Pancreas (tissue), 10 donors: Measurements from ENCODE around the gene UBE2G2. TPM values are rescaled to one million over a fixed set of nuclear protein-coding genes. Genes with fewer than 3 reads are reported as not detected.

ENCODE experiments used
- ATAC-seq, 4 donors: fragments of 200-7000 bp; cut with Tn5 transposase; one replicate each; pipeline versions ENCODE4 v1.8.0 to v1.9.1; 2020; ENCODE audit warnings: mild to moderate bottlenecking in 4 of 4, moderate library complexity in 4 of 4
- DNase-seq, 6 donors: peaks; one replicate each; pipeline ENCODE4 v3.0.0-alpha.2; 2020
- FAIRE-seq: peaks from 2 replicates; lab custom pipeline; 2012; peaks lifted over from hg19 to GRCh38; lab: Jason Lieb, UNC
- H3K27ac ChIP-seq, 4 donors: fragments of 200-600 bp; sonication (generic); 1 replicate in 3 of 4; 2 replicates in 1 of 4; pipeline versions ENCODE4 v1.5.0 to v1.8.0; 2020
- H3K27me3 ChIP-seq, 4 donors: fragments of 200-600 bp; one replicate each; pipeline ENCODE4 v1.8.0; 2021
- H3K36me3 ChIP-seq, 3 donors: fragments of 200-600 bp; sonication (generic) in 1 of 3; one replicate each; pipeline versions ENCODE4 v1.5.0 to v1.8.0; 2020 to 2021
- H3K4me1 ChIP-seq, 3 donors: fragments of 200-600 bp; one replicate each; pipeline ENCODE4 v1.8.0; 2021
- H3K4me3 ChIP-seq, 4 donors: fragments of 200-600 bp; sonication (generic) in 2 of 4; one replicate each; pipeline versions ENCODE4 v1.5.0 to v1.8.0; 2020 to 2021
- H3K9me3 ChIP-seq, 4 donors: fragments of 200-600 bp; one replicate each; pipeline ENCODE4 v1.8.0; 2021
- CTCF ChIP-seq, 4 donors: fragments of 200-600 bp; sonication (generic) in 3 of 4; IDR thresholded peaks; one replicate each; pipeline versions ENCODE4 v1.5.0 to v1.8.0; 2021; ENCODE audit warnings: antibody characterized with exemption in 4 of 4
- WGBS, 2 donors: extraction: QIAGEN DNeasy Blood & Tissue Kit; methylation state at CpG; one replicate each; pipeline ENCODE4 v1.1.7; 2013; 5-methylcytosine and 5-hydroxymethylcytosine counted together
- intact Hi-C, 3 donors: fragments of 100-400 bp; cut with DNase I; formaldehyde crosslinking; loops; one replicate each; pipeline versions ENCODE4 v1.11.1 to v1.14.2; 2022
- polyA plus RNA-seq, 2 donors: library from polyadenylated mRNA; stranded (reverse); fragments of 200-250 nt; gene quantifications; one replicate each; pipeline ENCODE4 v1.2.3, GENCODE V29; 2013
- total RNA-seq, 6 donors: library from RNA; stranded (reverse); fragmentation: NEBNext Ultra II Directional in 4 of 6; extraction: Animal tissue kit (Norgen Biotek cat#: 25700) in 4 of 6; gene quantifications; one replicate each; pipeline versions ENCODE4 v1.2.1 to v1.2.4, GENCODE V29; 2021 to 2023
- donor health status: healthy with polysubstance abuse.
- donor health status: DM: no; HTN: no; CAD: no; lungs with moderate emphysema.
- donor health status: DM: no; HTN: no; CAD: no.
- donor health status: control.
- donor health status: control.
- donor health status: Bipolar disorder and iron deficiency.
- donor health status: DM: yes; HTN: yes; CAD: no.
- donor health status: DM: no; HTN: no; CAD: no.
- donor health status: DM: no; HTN: no; CAD: no.
- donor health status: DM: yes; HTN: yes; CAD: no.

The UBE2G2 gene
- total and polyA plus RNA-seq, 8 donors: 30.5 to 53.2 (median 42.2) TPM

GRCh38 chr21:44734841-44735240 is 66.8 kb downstream of the UBE2G2 start:
- no peaks in the 10 kb centered on the region for H3K4me1 ChIP-seq
- H3K4me3 ChIP-seq: no peak overlapping the region
- no peaks in the 10 kb centered on the region for H3K27me3 ChIP-seq
- DNase-seq (no peak), ATAC-seq (no peak), FAIRE-seq (no peak)
- H3K36me3 ChIP-seq: no peaks in the 10 kb centered on the region
- no peak overlapping the region for H3K27ac ChIP-seq
- intact Hi-C loops: no loop called here
- 82 to 90% methylated on average over 17 of the region's 17 CpGs for WGBS, 2 donors
- no peaks in the 10 kb centered on the region for H3K9me3 ChIP-seq
- no peak for TF ChIP-seq CTCF (IDR thresholded peaks at IDR 0.05)

- intact Hi-C loops: no loop called here
- no peak overlapping the region for H3K4me3 ChIP-seq
- no peak for ATAC-seq
- no peak for FAIRE-seq
- no peaks in the 10 kb centered on the region for H3K27me3 ChIP-seq
- H3K27ac ChIP-seq: no peak overlapping the region
- no peaks in the 10 kb centered on the region for H3K9me3 ChIP-seq
- no peak for TF ChIP-seq CTCF (IDR thresholded peaks at IDR 0.05)
- no peaks in the 10 kb centered on the region for H3K36me3 ChIP-seq
- no peak for DNase-seq
- 78 to 82% methylated on average over 21 of the region's 21 CpGs for WGBS, 2 donors
- H3K4me1 ChIP-seq: no peaks in the 10 kb centered on the region
Observed at GRCh38 chr21:44734026-44734745, 67.4 kb downstream of the UBE2G2 start.

GRCh38 chr21:44732956-44733355 is 68.7 kb downstream of the UBE2G2 start:
- DNase-seq (no peak), ATAC-seq (no peak), FAIRE-seq (no peak)
- Histone ChIP-seq H3K27me3 (no peaks in the 10 kb centered on the region), H3K4me1 (no peaks in the 10 kb centered on the region), H3K9me3 (no peaks in the 10 kb centered on the region), H3K27ac (no peak overlapping the region), H3K4me3 (no peak overlapping the region), H3K36me3 (no peaks in the 10 kb centered on the region)
- intact Hi-C loops: no loop called here
- 72 to 76% methylated on average over 11 of the region's 11 CpGs for WGBS, 2 donors
- no peak for TF ChIP-seq CTCF (IDR thresholded peaks at IDR 0.05)

GRCh38 chr21:44732263-44732662 is 69.4 kb downstream of the UBE2G2 start:
- Histone ChIP-seq H3K4me3 (no peak overlapping the region), H3K36me3 (no peaks in the 10 kb centered on the region), H3K27me3 (no peaks in the 10 kb centered on the region), H3K4me1 (no peaks in the 10 kb centered on the region), H3K9me3 (no peaks in the 10 kb centered on the region), H3K27ac (no peak overlapping the region)
- intact Hi-C loops: no loop called here
- 81 to 88% methylated on average over 10 of the region's 10 CpGs for WGBS, 2 donors
- DNase-seq: no peak
- no peak for FAIRE-seq
- no peak for ATAC-seq
- no peak for TF ChIP-seq CTCF (IDR thresholded peaks at IDR 0.05)

- Histone ChIP-seq H3K4me1 (no peaks in the 10 kb centered on the region), H3K4me3 (no peak overlapping the region), H3K9me3 (no peaks in the 10 kb centered on the region), H3K27ac (no peak overlapping the region), H3K27me3 (no peaks in the 10 kb centered on the region), H3K36me3 (no peaks in the 10 kb centered on the region)
- no peak for FAIRE-seq
- WGBS, 2 donors: 50 to 64% methylated on average over 9 of the region's 9 CpGs
- intact Hi-C loops: no loop called here
- no peak for ATAC-seq
- no peak for DNase-seq
- TF ChIP-seq CTCF (IDR thresholded peaks at IDR 0.05): no peak
Observed at GRCh38 chr21:44730951-44731579, 70.6 kb downstream of the UBE2G2 start.
